ENCODE results near the gene CHST14. TPM values are rescaled to one million over a fixed set of nuclear protein-coding genes. Genes with fewer than 3 reads are reported as not detected.

The CHST14 gene
- total RNA-seq, 3 donors from 2014 or later: 8.8 to 10.8 (median 9.3) TPM

- no peak for DNase-seq (ENCODE audit: low spot score in 2 of 2)
- Histone ChIP-seq H3K36me3 (no peaks in the 10 kb centered on the region), H3K4me1 (no peaks in the 10 kb centered on the region), H3K9me3 (no peaks in the 10 kb centered on the region), H3K4me3 (no peak overlapping the region), H3K27ac (no peak overlapping the region), H3K27me3 (no peaks in the 10 kb centered on the region)
- intact Hi-C loops (cut with DNase I; ENCODE audit: low total_unique reads): no loop called here
- TF ChIP-seq POLR2A (IDR thresholded peaks at IDR 0.05): no peak
- TF ChIP-seq POLR2AphosphoS5 (IDR thresholded peaks at IDR 0.05): no peak
- no peak for TF ChIP-seq CTCF (IDR thresholded peaks at IDR 0.05)
Observed at GRCh38 chr15:40487816-40488682, 17.3 kb downstream of the CHST14 start.

GRCh38 chr15:40489274-40490175, 18.7 kb downstream of the CHST14 start:
- no peak overlapping the region for H3K4me3 ChIP-seq
- no peaks in the 10 kb centered on the region for H3K36me3 ChIP-seq
- no peak for DNase-seq (ENCODE audit: low spot score in 2 of 2)
- no peaks in the 10 kb centered on the region for H3K4me1 ChIP-seq
- intact Hi-C loops (cut with DNase I; ENCODE audit: low total_unique reads): no loop called here
- no peaks in the 10 kb centered on the region for H3K27me3 ChIP-seq
- TF ChIP-seq POLR2AphosphoS5 (IDR thresholded peaks at IDR 0.05): no peak
- TF ChIP-seq POLR2A (IDR thresholded peaks at IDR 0.05): no peak
- no peak for TF ChIP-seq CTCF (IDR thresholded peaks at IDR 0.05)
- H3K27ac ChIP-seq: no peak overlapping the region
- H3K9me3 ChIP-seq: no peaks in the 10 kb centered on the region

GRCh38 chr15:40493089-40493840, 22.5 kb downstream of the CHST14 start:
- no peaks in the 10 kb centered on the region for H3K9me3 ChIP-seq

GRCh38 chr15:40495516-40495915, 24.7 kb downstream of the CHST14 start:
- no peaks in the 10 kb centered on the region for H3K27me3 ChIP-seq
- H3K9me3 ChIP-seq: no peaks in the 10 kb centered on the region
- H3K36me3 ChIP-seq: no peaks in the 10 kb centered on the region
- no peak for TF ChIP-seq POLR2AphosphoS5 (IDR thresholded peaks at IDR 0.05)
- no peak for TF ChIP-seq CTCF (IDR thresholded peaks at IDR 0.05)
- TF ChIP-seq POLR2A (IDR thresholded peaks at IDR 0.05): no peak
- no peak for DNase-seq (ENCODE audit: low spot score in 2 of 2)
- intact Hi-C loops (cut with DNase I; ENCODE audit: low total_unique reads): no loop called here
- no peak overlapping the region for H3K4me3 ChIP-seq
- no peak overlapping the region for H3K27ac ChIP-seq
- no peaks in the 10 kb centered on the region for H3K4me1 ChIP-seq

More at GRCh38 chr15:40493089-40493840, 22.5 kb downstream of the CHST14 start:
- H3K36me3 ChIP-seq: no peaks in the 10 kb centered on the region
- H3K27ac ChIP-seq: no peak overlapping the region
- no peaks in the 10 kb centered on the region for H3K4me1 ChIP-seq
- intact Hi-C loops (cut with DNase I; ENCODE audit: low total_unique reads): no loop called here
- no peaks in the 10 kb centered on the region for H3K27me3 ChIP-seq
- no peak for DNase-seq (ENCODE audit: low spot score in 2 of 2)
- TF ChIP-seq CTCF (IDR thresholded peaks at IDR 0.05) (no peak), POLR2A (IDR thresholded peaks at IDR 0.05) (no peak), POLR2AphosphoS5 (IDR thresholded peaks at IDR 0.05) (no peak)
- no peak overlapping the region for H3K4me3 ChIP-seq

All from breast epithelium (tissue), 4 donors.